WERI-Rb-1 (cell line): ENCODE results near the gene RLF.

Experiments used
- DNase-seq: peaks from one replicate; pipeline ENCODE4 v3.0.0-alpha.2; 2020
- H3K27ac ChIP-seq: fragments of 250-450 bp; sonication (Bioruptor Pico); 2 replicates; pipeline ENCODE4 v1.5.1; 2020; ENCODE audit warnings: mild to moderate bottlenecking, moderate library complexity
- H3K27me3 ChIP-seq: fragments of 250-450 bp; sonication (Bioruptor Pico); 2 replicates; pipeline ENCODE4 v1.5.1; 2021; ENCODE audit warnings: mild to moderate bottlenecking, low read depth, moderate library complexity; ENCODE audit not compliant: insufficient read depth, severe bottlenecking
- H3K36me3 ChIP-seq: fragments of 250-450 bp; sonication (Bioruptor Pico); 2 replicates; pipeline ENCODE4 v1.5.1; 2020; ENCODE audit warnings: mild to moderate bottlenecking, moderate library complexity
- H3K4me3 ChIP-seq: 2 replicates; pipeline ENCODE4 v1.5.1; 2011; ENCODE audit warnings: low read depth, mild to moderate bottlenecking, control low read depth, low read length
- H3K9me3 ChIP-seq: fragments of 250-450 bp; sonication (Bioruptor Pico); 2 replicates; pipeline ENCODE4 v1.5.1; 2021; ENCODE audit warnings: mild to moderate bottlenecking, moderate library complexity; ENCODE audit not compliant: severe bottlenecking
- CTCF ChIP-seq: IDR thresholded peaks from 2 replicates; pipeline ENCODE4 v1.5.1; 2011; ENCODE audit warnings: low read depth, mild to moderate bottlenecking, control low read depth, inconsistent platforms, low read length

RLF gene, protein sequence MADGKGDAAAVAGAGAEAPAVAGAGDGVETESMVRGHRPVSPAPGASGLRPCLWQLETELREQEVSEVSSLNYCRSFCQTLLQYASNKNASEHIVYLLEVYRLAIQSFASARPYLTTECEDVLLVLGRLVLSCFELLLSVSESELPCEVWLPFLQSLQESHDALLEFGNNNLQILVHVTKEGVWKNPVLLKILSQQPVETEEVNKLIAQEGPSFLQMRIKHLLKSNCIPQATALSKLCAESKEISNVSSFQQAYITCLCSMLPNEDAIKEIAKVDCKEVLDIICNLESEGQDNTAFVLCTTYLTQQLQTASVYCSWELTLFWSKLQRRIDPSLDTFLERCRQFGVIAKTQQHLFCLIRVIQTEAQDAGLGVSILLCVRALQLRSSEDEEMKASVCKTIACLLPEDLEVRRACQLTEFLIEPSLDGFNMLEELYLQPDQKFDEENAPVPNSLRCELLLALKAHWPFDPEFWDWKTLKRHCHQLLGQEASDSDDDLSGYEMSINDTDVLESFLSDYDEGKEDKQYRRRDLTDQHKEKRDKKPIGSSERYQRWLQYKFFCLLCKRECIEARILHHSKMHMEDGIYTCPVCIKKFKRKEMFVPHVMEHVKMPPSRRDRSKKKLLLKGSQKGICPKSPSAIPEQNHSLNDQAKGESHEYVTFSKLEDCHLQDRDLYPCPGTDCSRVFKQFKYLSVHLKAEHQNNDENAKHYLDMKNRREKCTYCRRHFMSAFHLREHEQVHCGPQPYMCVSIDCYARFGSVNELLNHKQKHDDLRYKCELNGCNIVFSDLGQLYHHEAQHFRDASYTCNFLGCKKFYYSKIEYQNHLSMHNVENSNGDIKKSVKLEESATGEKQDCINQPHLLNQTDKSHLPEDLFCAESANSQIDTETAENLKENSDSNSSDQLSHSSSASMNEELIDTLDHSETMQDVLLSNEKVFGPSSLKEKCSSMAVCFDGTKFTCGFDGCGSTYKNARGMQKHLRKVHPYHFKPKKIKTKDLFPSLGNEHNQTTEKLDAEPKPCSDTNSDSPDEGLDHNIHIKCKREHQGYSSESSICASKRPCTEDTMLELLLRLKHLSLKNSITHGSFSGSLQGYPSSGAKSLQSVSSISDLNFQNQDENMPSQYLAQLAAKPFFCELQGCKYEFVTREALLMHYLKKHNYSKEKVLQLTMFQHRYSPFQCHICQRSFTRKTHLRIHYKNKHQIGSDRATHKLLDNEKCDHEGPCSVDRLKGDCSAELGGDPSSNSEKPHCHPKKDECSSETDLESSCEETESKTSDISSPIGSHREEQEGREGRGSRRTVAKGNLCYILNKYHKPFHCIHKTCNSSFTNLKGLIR (N-terminal part only)

GRCh38 chr1:40161125-40161887 is at the start of gene RLF:
RLF (plus strand) TSS chr1:40161387; CDS start chr1:40161400, 13 bp downstream.
- Histone ChIP-seq H3K27ac (peak within 1 kb of the TSS; percentile 82), H3K27me3 (no peaks in the 10 kb centered on the region), H3K4me3 (peak within 1 kb of the TSS; percentile 96), H3K9me3 (no peaks in the 10 kb centered on the region), H3K36me3 (no peaks in the 10 kb centered on the region)
- DNase-seq = peak; percentile 93
- TF ChIP-seq CTCF = no peak

DNA sequence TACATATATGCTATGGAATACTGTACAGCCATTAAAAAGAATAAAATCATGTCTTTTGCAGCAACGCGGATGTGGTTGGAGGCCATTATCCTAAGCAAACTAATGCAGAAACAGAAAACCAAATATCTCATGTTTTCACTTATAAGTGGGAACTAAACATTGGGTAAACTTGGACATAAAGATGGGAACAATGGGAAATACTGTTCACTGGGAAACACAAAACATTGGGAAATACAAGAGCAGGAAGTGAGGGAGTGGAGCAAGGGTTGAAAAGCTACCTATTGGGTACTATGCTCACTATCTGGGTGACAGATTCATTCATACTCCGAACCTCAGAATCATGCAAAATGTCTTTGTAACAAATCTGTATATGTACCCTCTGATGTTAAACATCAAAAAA is 46.8 kb upstream of the RLF start:
- H3K9me3 ChIP-seq = no peaks in the 10 kb centered on the region
- no peaks in the 10 kb centered on the region for H3K36me3 ChIP-seq
- TF ChIP-seq CTCF = no peak
- H3K27me3 ChIP-seq = no peaks in the 10 kb centered on the region
- DNase-seq = no peak
- no peak overlapping the region for H3K27ac ChIP-seq
- H3K4me3 ChIP-seq = no peak overlapping the region

DNA sequence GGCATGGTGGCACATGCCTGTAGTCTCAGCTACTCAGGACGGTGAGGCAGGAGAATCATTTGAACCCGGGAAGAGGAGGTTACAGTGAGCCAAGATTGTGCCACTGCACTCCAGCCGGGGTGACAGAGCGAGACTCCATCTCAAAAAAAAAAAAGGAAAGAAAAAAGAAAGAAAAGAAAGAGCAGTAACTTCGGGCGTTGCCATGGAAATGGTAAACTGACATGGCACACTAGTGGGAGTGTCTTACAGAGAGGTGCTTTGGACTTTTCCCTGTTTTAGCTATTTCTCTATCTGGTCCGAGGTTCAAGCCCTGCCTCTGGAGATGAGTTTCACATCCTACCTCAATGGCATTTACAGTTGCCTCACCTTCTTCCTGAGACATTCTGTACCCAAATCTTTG is 41.1 kb upstream of the RLF start:
- no peak for TF ChIP-seq CTCF

GRCh38 chr1:40122855-40123254 is 38.3 kb upstream of the RLF start:
- Histone ChIP-seq H3K9me3 (no peaks in the 10 kb centered on the region), H3K27me3 (no peaks in the 10 kb centered on the region), H3K4me3 (no peak overlapping the region), H3K36me3 (no peaks in the 10 kb centered on the region), H3K27ac (no peak overlapping the region)
- no peak for TF ChIP-seq CTCF
- no peak for DNase-seq

More for the DNA sequence above, 41.1 kb upstream of the RLF start:
- Histone ChIP-seq H3K9me3 (no peaks in the 10 kb centered on the region), H3K4me3 (no peak overlapping the region), H3K27me3 (no peaks in the 10 kb centered on the region), H3K27ac (no peak overlapping the region), H3K36me3 (no peaks in the 10 kb centered on the region)
- no peak for DNase-seq

DNA sequence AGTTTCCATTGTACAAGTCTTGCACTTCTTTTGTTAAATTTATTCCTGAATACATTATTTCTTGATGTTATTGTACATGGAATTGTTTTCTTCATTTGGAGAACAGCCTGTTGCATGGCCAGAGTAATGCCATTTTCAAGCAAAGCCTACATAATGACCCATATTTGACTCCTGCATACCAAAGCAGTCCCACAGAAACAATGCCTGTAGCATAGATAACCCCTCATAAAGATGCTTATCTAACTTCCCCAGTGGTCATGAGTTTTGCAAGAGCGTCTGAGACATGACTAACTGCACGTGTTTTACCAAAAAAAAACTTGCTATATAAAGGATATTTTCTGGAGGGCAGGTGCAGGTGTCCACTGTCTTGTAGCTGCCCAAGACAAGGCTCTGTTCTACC is 30.3 kb upstream of the RLF start:
- no peak for DNase-seq
- H3K27ac ChIP-seq = no peak overlapping the region
- H3K27me3 ChIP-seq = no peaks in the 10 kb centered on the region
- H3K36me3 ChIP-seq = no peaks in the 10 kb centered on the region
- no peak for TF ChIP-seq CTCF
- H3K4me3 ChIP-seq = no peak overlapping the region
- H3K9me3 ChIP-seq = no peaks in the 10 kb centered on the region
